ENCODE data around the gene GOT1.

Gene GOT1

DNA sequence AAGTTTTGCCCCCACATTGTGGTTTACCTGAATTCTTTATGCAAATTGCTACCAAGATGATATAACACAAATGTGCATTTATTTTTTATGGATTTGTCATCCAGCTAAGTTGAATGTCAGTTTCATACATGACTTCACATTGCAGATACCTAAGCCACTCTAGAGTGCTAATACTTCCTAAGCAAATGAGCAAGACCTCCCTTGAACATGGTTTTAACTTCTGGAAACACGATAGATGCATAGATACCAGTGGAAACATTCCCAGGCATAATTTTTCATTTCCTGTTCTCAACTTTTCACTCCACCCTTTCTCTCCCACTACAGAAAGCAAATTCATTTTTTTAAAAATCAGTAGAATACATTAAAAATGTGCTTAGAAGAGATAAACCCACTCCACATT is 20.3 kb downstream of the GOT1 start:
- no peak overlapping the region for H3K4me3 ChIP-seq (ENCODE audit: low read depth, low read length)
- H3K79me2 ChIP-seq: peaks cover 9% of the 10 kb centered on the region
- no peak overlapping the region for H3K27ac ChIP-seq
- H3K27me3 ChIP-seq (ENCODE audit: control insufficient read depth, insufficient read depth, low read length): no peaks in the 10 kb centered on the region
- no peak overlapping the region for H3K4me2 ChIP-seq (ENCODE audit: low read length)
- TF ChIP-seq, protein P1, sequence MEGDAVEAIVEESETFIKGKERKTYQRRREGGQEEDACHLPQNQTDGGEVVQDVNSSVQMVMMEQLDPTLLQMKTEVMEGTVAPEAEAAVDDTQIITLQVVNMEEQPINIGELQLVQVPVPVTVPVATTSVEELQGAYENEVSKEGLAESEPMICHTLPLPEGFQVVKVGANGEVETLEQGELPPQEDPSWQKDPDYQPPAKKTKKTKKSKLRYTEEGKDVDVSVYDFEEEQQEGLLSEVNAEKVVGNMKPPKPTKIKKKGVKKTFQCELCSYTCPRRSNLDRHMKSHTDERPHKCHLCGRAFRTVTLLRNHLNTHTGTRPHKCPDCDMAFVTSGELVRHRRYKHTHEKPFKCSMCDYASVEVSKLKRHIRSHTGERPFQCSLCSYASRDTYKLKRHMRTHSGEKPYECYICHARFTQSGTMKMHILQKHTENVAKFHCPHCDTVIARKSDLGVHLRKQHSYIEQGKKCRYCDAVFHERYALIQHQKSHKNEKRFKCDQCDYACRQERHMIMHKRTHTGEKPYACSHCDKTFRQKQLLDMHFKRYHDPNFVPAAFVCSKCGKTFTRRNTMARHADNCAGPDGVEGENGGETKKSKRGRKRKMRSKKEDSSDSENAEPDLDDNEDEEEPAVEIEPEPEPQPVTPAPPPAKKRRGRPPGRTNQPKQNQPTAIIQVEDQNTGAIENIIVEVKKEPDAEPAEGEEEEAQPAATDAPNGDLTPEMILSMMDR (IDR thresholded peaks at IDR 0.05): no peak
- H3K36me3 ChIP-seq (ENCODE audit: control insufficient read depth, insufficient read depth, low read length): no peaks in the 10 kb centered on the region
- H2AFZ ChIP-seq: no peak overlapping the region
- no peaks in the 10 kb centered on the region for H3K9me3 ChIP-seq (ENCODE audit: control insufficient read depth, low read length)
- H3K9ac ChIP-seq: no peak overlapping the region
- no peaks in the 10 kb centered on the region for H3K4me1 ChIP-seq

DNA sequence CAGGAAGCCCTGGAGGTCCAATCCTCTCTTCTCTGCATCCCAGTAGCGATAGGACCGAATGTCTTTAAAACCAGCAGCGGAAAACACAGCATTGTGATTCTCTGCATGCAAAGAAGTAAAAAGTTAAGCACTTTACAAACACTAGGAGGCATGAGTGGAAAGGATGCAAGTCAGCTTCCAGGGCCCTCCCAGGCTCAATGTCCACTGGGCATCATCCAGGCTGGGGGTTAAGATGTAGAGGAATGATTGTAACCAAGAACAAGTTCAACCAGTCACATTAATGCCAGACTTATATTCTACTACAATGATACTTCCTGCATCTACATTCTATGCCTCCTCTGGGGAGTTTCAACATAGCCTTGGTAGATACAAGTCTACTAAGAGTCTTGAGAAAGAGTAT is 24.3 kb downstream of the GOT1 start:
- Histone ChIP-seq H3K79me2 (peaks cover 4% of the 10 kb centered on the region), H3K4me3 (ENCODE audit: low read depth, low read length) (no peak overlapping the region), H2AFZ (no peak overlapping the region), H3K9ac (no peak overlapping the region), H3K4me1 (no peaks in the 10 kb centered on the region), H3K36me3 (ENCODE audit: control insufficient read depth, insufficient read depth, low read length) (no peaks in the 10 kb centered on the region), H3K4me2 (ENCODE audit: low read length) (no peak overlapping the region), H3K9me3 (ENCODE audit: control insufficient read depth, low read length) (no peaks in the 10 kb centered on the region), H3K27me3 (ENCODE audit: control insufficient read depth, insufficient read depth, low read length) (no peaks in the 10 kb centered on the region), H3K27ac (no peak overlapping the region)
- TF ChIP-seq, protein P1 (IDR thresholded peaks at IDR 0.05): no peak

DNA sequence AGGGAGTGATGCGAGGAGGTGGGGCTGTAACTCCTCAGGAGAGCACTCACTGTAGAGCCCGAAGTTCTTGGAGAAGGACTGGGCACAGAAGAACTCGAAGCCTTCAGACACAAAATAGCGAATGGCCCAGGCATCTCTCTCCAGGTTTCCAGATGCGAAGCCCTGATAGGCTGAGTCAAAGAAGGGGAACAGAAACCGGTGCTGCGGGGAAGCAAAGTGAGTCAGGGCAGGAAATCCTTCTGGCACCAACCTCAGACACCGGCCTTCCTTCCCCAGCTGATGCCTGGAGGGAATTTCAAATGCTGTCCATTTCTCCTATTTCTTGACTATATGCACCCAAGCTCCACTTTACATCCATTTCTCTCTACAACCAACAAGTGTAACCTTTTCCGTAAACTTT is 26.8 kb downstream of the GOT1 start:
- no peak overlapping the region for H3K9ac ChIP-seq
- no peak overlapping the region for H3K27ac ChIP-seq
- H3K4me3 ChIP-seq (ENCODE audit: low read depth, low read length): no peak overlapping the region
- H3K4me1 ChIP-seq: no peaks in the 10 kb centered on the region
- no peak overlapping the region for H2AFZ ChIP-seq
- H3K79me2 ChIP-seq: peaks cover 4% of the 10 kb centered on the region
- H3K36me3 ChIP-seq (ENCODE audit: control insufficient read depth, insufficient read depth, low read length): no peaks in the 10 kb centered on the region
- no peaks in the 10 kb centered on the region for H3K9me3 ChIP-seq (ENCODE audit: control insufficient read depth, low read length)
- TF ChIP-seq, protein P1 (IDR thresholded peaks at IDR 0.05): no peak
- no peak overlapping the region for H3K4me2 ChIP-seq (ENCODE audit: low read length)
- no peaks in the 10 kb centered on the region for H3K27me3 ChIP-seq (ENCODE audit: control insufficient read depth, insufficient read depth, low read length)

DNA sequence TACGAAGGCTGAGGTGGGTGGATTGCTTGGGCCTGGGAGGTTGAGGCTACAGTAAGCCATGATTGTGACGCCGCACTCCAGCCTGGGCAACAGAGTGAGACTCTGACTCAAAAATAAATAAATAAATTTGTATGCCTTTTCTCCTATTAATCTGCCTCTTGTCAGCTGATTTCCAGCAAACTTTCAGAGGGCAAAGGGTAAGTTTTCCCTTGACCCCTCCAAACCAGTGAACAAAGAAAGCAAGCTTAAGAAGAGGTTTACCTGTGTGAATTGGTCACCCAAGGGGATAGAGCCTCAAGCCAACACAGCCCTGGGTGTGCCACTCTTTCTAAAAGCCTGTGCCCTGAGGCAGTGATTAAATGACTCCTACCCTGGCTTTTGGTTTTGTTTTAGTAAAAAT is 30.8 kb downstream of the GOT1 start:
- Histone ChIP-seq H3K4me1 (no peaks in the 10 kb centered on the region), H3K4me2 (ENCODE audit: low read length) (no peak overlapping the region), H2AFZ (no peak overlapping the region), H3K27me3 (ENCODE audit: control insufficient read depth, insufficient read depth, low read length) (no peaks in the 10 kb centered on the region), H3K9ac (no peak overlapping the region), H3K9me3 (ENCODE audit: control insufficient read depth, low read length) (no peaks in the 10 kb centered on the region), H3K27ac (no peak overlapping the region), H3K79me2 (no peaks in the 10 kb centered on the region), H3K36me3 (ENCODE audit: control insufficient read depth, insufficient read depth, low read length) (no peaks in the 10 kb centered on the region), H3K4me3 (ENCODE audit: low read depth, low read length) (no peak overlapping the region)
- TF ChIP-seq, protein P1 (IDR thresholded peaks at IDR 0.05): no peak

DNA sequence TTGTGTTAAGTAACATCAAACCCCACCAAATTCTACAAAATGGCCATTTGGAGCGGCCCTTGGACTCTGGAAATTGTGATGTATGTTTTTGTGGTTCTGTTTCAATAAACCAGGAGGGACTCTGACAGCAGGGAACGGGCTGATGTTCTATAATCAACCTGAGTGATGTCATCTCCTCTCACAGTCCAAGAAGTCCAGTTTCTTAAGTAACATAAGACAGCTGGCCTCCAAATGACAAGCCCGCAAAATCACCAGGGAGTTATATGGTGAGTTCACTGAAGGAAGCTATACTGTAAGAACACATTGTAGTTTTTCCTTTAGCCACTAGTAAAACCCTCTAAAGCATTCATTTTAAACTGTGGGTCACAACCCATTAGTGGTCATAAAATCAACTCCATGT is 34.0 kb downstream of the GOT1 start:
- H3K4me1 ChIP-seq: no peaks in the 10 kb centered on the region
- H3K4me2 ChIP-seq (ENCODE audit: low read length): no peak overlapping the region
- H3K36me3 ChIP-seq (ENCODE audit: control insufficient read depth, insufficient read depth, low read length): no peaks in the 10 kb centered on the region
- H3K27ac ChIP-seq: no peak overlapping the region
- no peaks in the 10 kb centered on the region for H3K9me3 ChIP-seq (ENCODE audit: control insufficient read depth, low read length)
- no peaks in the 10 kb centered on the region for H3K79me2 ChIP-seq
- H3K9ac ChIP-seq: no peak overlapping the region
- H3K27me3 ChIP-seq (ENCODE audit: control insufficient read depth, insufficient read depth, low read length): no peaks in the 10 kb centered on the region
- no peak overlapping the region for H2AFZ ChIP-seq
- TF ChIP-seq, protein P1 (IDR thresholded peaks at IDR 0.05): no peak
- no peak overlapping the region for H3K4me3 ChIP-seq (ENCODE audit: low read depth, low read length)

Data from parathyroid adenoma (tissue), 2 donors.